Mucosa of stomach (tissue), 1 donor: Measurements from ENCODE around the gene GIGYF2.
A peak's percentile ranks its signal among the peaks of the same experiment; 100 is the strongest.

ENCODE experiments used
- H3K27me3 ChIP-seq: one replicate; pipeline ENCODE4 v1.7.0; 2013; ENCODE audit warnings: mild to moderate bottlenecking, low read length; ENCODE audit not compliant: control insufficient read depth, insufficient read depth
- H3K36me3 ChIP-seq: one replicate; pipeline ENCODE4 v1.7.0; 2013; ENCODE audit warnings: low read length; ENCODE audit not compliant: control insufficient read depth, insufficient read depth
- H3K4me1 ChIP-seq: one replicate; pipeline ENCODE4 v1.7.0; 2013; ENCODE audit warnings: mild to moderate bottlenecking, low read length; ENCODE audit not compliant: control insufficient read depth, insufficient read depth
- H3K4me3 ChIP-seq: one replicate; pipeline ENCODE4 v1.7.0; 2013; ENCODE audit warnings: low read length
- H3K9ac ChIP-seq: one replicate; pipeline ENCODE4 v1.7.0; 2013; ENCODE audit warnings: mild to moderate bottlenecking, low read length, moderate library complexity
- H3K9me3 ChIP-seq: one replicate; pipeline ENCODE4 v1.7.0; 2013; ENCODE audit warnings: mild to moderate bottlenecking, low read length, moderate library complexity; ENCODE audit not compliant: control insufficient read depth
- donor health status: Pancreatic carcinoma.

The GIGYF2 gene

GRCh38 chr2:232697059-232697806 is at the start of gene GIGYF2:
Gene GIGYF2 (plus strand): TSS chr2:232697331. CDS start chr2:232735198, 37,867 bp downstream.
- Histone ChIP-seq H3K27me3 (no peaks in the 10 kb centered on the region), H3K4me3 (peak within 1 kb of the TSS; percentile 94), H3K36me3 (no peaks in the 10 kb centered on the region), H3K4me1 (peaks cover 18% of the 10 kb centered on the region), H3K9ac (peak within 1 kb of the TSS; percentile 88), H3K9me3 (no peaks in the 10 kb centered on the region)

GRCh38 chr2:232649033-232649432 is 48.1 kb upstream of the GIGYF2 start:
- Histone ChIP-seq H3K4me1 (no peaks in the 10 kb centered on the region), H3K27me3 (peaks cover 3% of the 10 kb centered on the region), H3K4me3 (no peak overlapping the region), H3K36me3 (no peaks in the 10 kb centered on the region), H3K9ac (no peak overlapping the region), H3K9me3 (no peaks in the 10 kb centered on the region)

GRCh38 chr2:232652505-232652851 is 44.7 kb upstream of the GIGYF2 start:
- no peaks in the 10 kb centered on the region for H3K9me3 ChIP-seq
- no peak overlapping the region for H3K9ac ChIP-seq
- H3K4me1 ChIP-seq: no peaks in the 10 kb centered on the region
- peaks cover 3% of the 10 kb centered on the region for H3K27me3 ChIP-seq
- no peaks in the 10 kb centered on the region for H3K36me3 ChIP-seq
- no peak overlapping the region for H3K4me3 ChIP-seq

GRCh38 chr2:232653441-232653840 is 43.7 kb upstream of the GIGYF2 start:
- no peak overlapping the region for H3K4me3 ChIP-seq
- H3K4me1 ChIP-seq: no peaks in the 10 kb centered on the region
- no peak overlapping the region for H3K9ac ChIP-seq
- peaks cover 3% of the 10 kb centered on the region for H3K27me3 ChIP-seq
- no peaks in the 10 kb centered on the region for H3K9me3 ChIP-seq
- H3K36me3 ChIP-seq: no peaks in the 10 kb centered on the region

GRCh38 chr2:232655392-232655791 is 41.7 kb upstream of the GIGYF2 start:
- Histone ChIP-seq H3K27me3 (peaks cover 3% of the 10 kb centered on the region), H3K4me1 (no peaks in the 10 kb centered on the region), H3K9me3 (no peaks in the 10 kb centered on the region), H3K4me3 (no peak overlapping the region), H3K9ac (no peak overlapping the region), H3K36me3 (no peaks in the 10 kb centered on the region)

GRCh38 chr2:232658217-232658785 is 38.8 kb upstream of the GIGYF2 start:
- H3K9me3 ChIP-seq: no peaks in the 10 kb centered on the region
- H3K9ac ChIP-seq: no peak overlapping the region
- H3K4me1 ChIP-seq: no peaks in the 10 kb centered on the region
- H3K27me3 ChIP-seq: no peaks in the 10 kb centered on the region
- H3K36me3 ChIP-seq: no peaks in the 10 kb centered on the region
- H3K4me3 ChIP-seq: no peak overlapping the region

GRCh38 chr2:232659359-232659758 is 37.8 kb upstream of the GIGYF2 start:
- Histone ChIP-seq H3K9ac (no peak overlapping the region), H3K4me1 (no peaks in the 10 kb centered on the region), H3K4me3 (no peak overlapping the region), H3K36me3 (no peaks in the 10 kb centered on the region), H3K27me3 (no peaks in the 10 kb centered on the region), H3K9me3 (no peaks in the 10 kb centered on the region)

- no peaks in the 10 kb centered on the region for H3K9me3 ChIP-seq
- H3K36me3 ChIP-seq: no peaks in the 10 kb centered on the region
- no peaks in the 10 kb centered on the region for H3K27me3 ChIP-seq
Measured at GRCh38 chr2:232662486-232663260, 34.5 kb upstream of the GIGYF2 start.

GRCh38 chr2:232666051-232666805 is 30.9 kb upstream of the GIGYF2 start:
- H3K9ac ChIP-seq: no peak overlapping the region
- no peaks in the 10 kb centered on the region for H3K36me3 ChIP-seq
- no peaks in the 10 kb centered on the region for H3K27me3 ChIP-seq
- H3K4me3 ChIP-seq: no peak overlapping the region
- H3K9me3 ChIP-seq: no peaks in the 10 kb centered on the region
- H3K4me1 ChIP-seq: no peaks in the 10 kb centered on the region

More at GRCh38 chr2:232662486-232663260, 34.5 kb upstream of the GIGYF2 start:
- no peaks in the 10 kb centered on the region for H3K4me1 ChIP-seq
- H3K4me3 ChIP-seq: no peak overlapping the region
- no peak overlapping the region for H3K9ac ChIP-seq

GRCh38 chr2:232667989-232668583 is 29.0 kb upstream of the GIGYF2 start:
- H3K4me1 ChIP-seq: no peaks in the 10 kb centered on the region
- H3K4me3 ChIP-seq: no peak overlapping the region
- no peaks in the 10 kb centered on the region for H3K9me3 ChIP-seq
- no peaks in the 10 kb centered on the region for H3K36me3 ChIP-seq
- H3K9ac ChIP-seq: no peak overlapping the region
- no peaks in the 10 kb centered on the region for H3K27me3 ChIP-seq

- H3K4me1 ChIP-seq: no peaks in the 10 kb centered on the region
- H3K9me3 ChIP-seq: no peaks in the 10 kb centered on the region
- H3K27me3 ChIP-seq: no peaks in the 10 kb centered on the region
- H3K36me3 ChIP-seq: no peaks in the 10 kb centered on the region
- no peak overlapping the region for H3K4me3 ChIP-seq
- no peak overlapping the region for H3K9ac ChIP-seq
Measured at GRCh38 chr2:232668805-232669444, 28.2 kb upstream of the GIGYF2 start.
